K562 (cell line): ENCODE data around the gene KCNC3. TPM values are rescaled to one million over a fixed set of nuclear protein-coding genes. Genes with fewer than 3 reads are reported as not detected.

Source experiments
- CCAR2 ChIP-seq: fragments of 200-400 bp; formaldehyde crosslinking; IDR thresholded peaks from 2 replicates; pipeline ENCODE4 v1.6.1; 2017; ENCODE audit warnings: mild to moderate bottlenecking, low read depth, low read length
- HIVEP1 ChIP-seq: fragments of 250-450 bp; sonication (Bioruptor Pico); IDR thresholded peaks from 2 replicates; pipeline ENCODE4 v1.4.0; 2020; ENCODE audit warnings: mild to moderate bottlenecking
- KLF10 ChIP-seq: fragments of 250-450 bp; sonication (Bioruptor Pico); IDR thresholded peaks from 2 replicates; pipeline ENCODE4 v1.6.1; 2021; ENCODE audit warnings: matching md5 sums
- MTA3 ChIP-seq: fragments of 450-650 bp; formaldehyde crosslinking; IDR thresholded peaks from 2 replicates; pipeline ENCODE4 v1.6.1; 2017; ENCODE audit warnings: mild to moderate bottlenecking, borderline replicate concordance
- NCOA4 ChIP-seq: fragments of 450-650 bp; IDR thresholded peaks from 2 replicates; pipeline ENCODE4 v1.6.1; 2018; ENCODE audit warnings: mild to moderate bottlenecking; ENCODE audit not compliant: partially characterized antibody
- POLR2B ChIP-seq: fragments of 450-650 bp; IDR thresholded peaks from 2 replicates; pipeline ENCODE4 v1.6.1; 2018; ENCODE audit warnings: low read depth; ENCODE audit not compliant: partially characterized antibody
- RBFOX2 ChIP-seq: fragments of 200-400 bp; formaldehyde crosslinking; IDR thresholded peaks from 2 replicates; pipeline ENCODE4 v1.6.1; 2017; ENCODE audit warnings: low read depth, mild to moderate bottlenecking, low read length, moderate library complexity
- SMAD2 ChIP-seq: fragments of 150-350 bp; IDR thresholded peaks from 2 replicates; pipeline ENCODE4 v1.6.1; 2014; ENCODE audit warnings: low read depth, mild to moderate bottlenecking, low read length
- SREBF1 ChIP-seq: fragments of 150-350 bp; IDR thresholded peaks from 2 replicates; pipeline ENCODE4 v1.6.1; 2014; ENCODE audit warnings: antibody characterized with exemption, low read depth, low read length, borderline replicate concordance
- TAL1 ChIP-seq: fragments of 450-650 bp; IDR thresholded peaks from 2 replicates; pipeline ENCODE4 v1.6.1; 2016; ENCODE audit warnings: mild to moderate bottlenecking
- ZBTB34 ChIP-seq: fragments of 250-450 bp; sonication (Bioruptor Pico); IDR thresholded peaks from 2 replicates; pipeline ENCODE4 v1.8.0; 2021; ENCODE audit warnings: mild to moderate bottlenecking, moderate library complexity
- ZBTB5 ChIP-seq: fragments of 450-650 bp; IDR thresholded peaks from 2 replicates; pipeline ENCODE4 v1.6.1; 2017; ENCODE audit warnings: antibody characterized with exemption
- ZNF609 ChIP-seq: sonication (generic); formaldehyde crosslinking; IDR thresholded peaks from 2 replicates; pipeline ENCODE4 v1.8.1; 2023; ENCODE audit warnings: missing genetic modification reagents, mild to moderate bottlenecking, borderline replicate concordance
- polyA plus RNA-seq, 8 experiments: library from polyadenylated mRNA; depleted of rRNA in 4 of 8; stranded (reverse) in 5 of 8; unstranded in 3 of 8; fragments of >200 nt; fragmentation: Nextera tagmentation in 2 of 8; fragmentation: Illumina TruSeq in 1 of 8; extraction: Ambion mirVana in 2 of 8; extraction: Trizol in 1 of 8; gene quantifications; 2 replicates each; pipeline versions ENCODE4 v1.2.1 to v1.2.3, GENCODE V29; 2011 to 2014; ENCODE audit warnings: inconsistent platforms in 1 of 8, missing spikeins in 1 of 8
- total RNA-seq, 7 experiments: library from RNA; depleted of rRNA in 6 of 7; stranded (reverse); fragments of >200 nt in 6 of 7; fragmentation: Illumina TruSeq in 2 of 7; extraction: Trizol in 2 of 7; gene quantifications; 2 replicates each; pipeline versions ENCODE4 v1.2.1 to v1.2.3, GENCODE V29; 2011 to 2021; ENCODE audit warnings: low replicate concordance in 1 of 7
- TF ChIP-seq, protein P1 (sequence below): fragments of 250-450 bp; sonication (Bioruptor Pico); IDR thresholded peaks from 2 replicates; pipeline ENCODE4 v1.9.0; 2021; ENCODE audit warnings: mild to moderate bottlenecking, inconsistent platforms
- TF ChIP-seq, protein P2 (sequence below): sonication (generic); formaldehyde crosslinking; IDR thresholded peaks from 2 replicates; pipeline ENCODE4 v1.8.0; 2022; ENCODE audit warnings: mild to moderate bottlenecking, missing genetic modification reagents

Gene KCNC3
- total and polyA plus RNA-seq, 9 of the 15 experiments (the other 6 are each of a cell fraction or from before 2014, with no cell fraction given) = 0.03 to 26.2 (median 2.0) TPM

DNA sequence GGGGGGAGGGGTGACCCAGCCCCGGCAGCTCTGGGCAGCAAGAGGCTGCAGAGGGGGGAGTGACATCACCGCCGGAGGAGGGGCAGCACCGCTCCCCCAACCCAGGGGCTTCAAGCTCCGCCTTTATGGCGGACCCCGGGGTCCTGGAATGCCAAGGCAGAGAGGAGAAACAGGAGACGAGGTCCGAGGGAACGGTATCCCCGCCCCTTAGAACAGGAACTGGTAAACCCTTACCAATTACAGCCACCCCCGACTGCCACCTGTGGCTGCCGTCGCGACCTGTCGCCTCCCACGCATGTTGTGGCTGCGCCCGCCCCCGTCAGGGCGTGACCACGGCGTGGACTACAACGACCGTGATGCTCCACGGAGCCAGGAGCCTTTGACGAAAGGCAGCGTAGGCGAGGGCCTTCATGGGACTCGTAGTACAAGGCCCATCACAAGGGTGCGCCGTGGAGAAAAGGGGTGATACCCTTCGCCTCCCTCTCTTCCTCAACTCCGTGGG is 4.1 kb upstream of the KCNC3 start (continued):
- TF ChIP-seq ZBTB34 (CRISPR knock-in tag) (no peak), TAL1 (no peak), NCOA4 (no peak), ZBTB5 (no peak), POLR2B (no peak), KLF10 (no peak), ZNF609 (CRISPR knock-in tag) (no peak), HIVEP1 (CRISPR knock-in tag) (no peak), SMAD2 (no peak), CCAR2 (no peak), MTA3 (peak; percentile 16), SREBF1 (peak; percentile 65; the same call in 1 of the 2 replicates), RBFOX2 (no peak)
- TF ChIP-seq, protein P1, sequence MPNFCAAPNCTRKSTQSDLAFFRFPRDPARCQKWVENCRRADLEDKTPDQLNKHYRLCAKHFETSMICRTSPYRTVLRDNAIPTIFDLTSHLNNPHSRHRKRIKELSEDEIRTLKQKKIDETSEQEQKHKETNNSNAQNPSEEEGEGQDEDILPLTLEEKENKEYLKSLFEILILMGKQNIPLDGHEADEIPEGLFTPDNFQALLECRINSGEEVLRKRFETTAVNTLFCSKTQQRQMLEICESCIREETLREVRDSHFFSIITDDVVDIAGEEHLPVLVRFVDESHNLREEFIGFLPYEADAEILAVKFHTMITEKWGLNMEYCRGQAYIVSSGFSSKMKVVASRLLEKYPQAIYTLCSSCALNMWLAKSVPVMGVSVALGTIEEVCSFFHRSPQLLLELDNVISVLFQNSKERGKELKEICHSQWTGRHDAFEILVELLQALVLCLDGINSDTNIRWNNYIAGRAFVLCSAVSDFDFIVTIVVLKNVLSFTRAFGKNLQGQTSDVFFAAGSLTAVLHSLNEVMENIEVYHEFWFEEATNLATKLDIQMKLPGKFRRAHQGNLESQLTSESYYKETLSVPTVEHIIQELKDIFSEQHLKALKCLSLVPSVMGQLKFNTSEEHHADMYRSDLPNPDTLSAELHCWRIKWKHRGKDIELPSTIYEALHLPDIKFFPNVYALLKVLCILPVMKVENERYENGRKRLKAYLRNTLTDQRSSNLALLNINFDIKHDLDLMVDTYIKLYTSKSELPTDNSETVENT = no peak
- TF ChIP-seq, protein P2, sequence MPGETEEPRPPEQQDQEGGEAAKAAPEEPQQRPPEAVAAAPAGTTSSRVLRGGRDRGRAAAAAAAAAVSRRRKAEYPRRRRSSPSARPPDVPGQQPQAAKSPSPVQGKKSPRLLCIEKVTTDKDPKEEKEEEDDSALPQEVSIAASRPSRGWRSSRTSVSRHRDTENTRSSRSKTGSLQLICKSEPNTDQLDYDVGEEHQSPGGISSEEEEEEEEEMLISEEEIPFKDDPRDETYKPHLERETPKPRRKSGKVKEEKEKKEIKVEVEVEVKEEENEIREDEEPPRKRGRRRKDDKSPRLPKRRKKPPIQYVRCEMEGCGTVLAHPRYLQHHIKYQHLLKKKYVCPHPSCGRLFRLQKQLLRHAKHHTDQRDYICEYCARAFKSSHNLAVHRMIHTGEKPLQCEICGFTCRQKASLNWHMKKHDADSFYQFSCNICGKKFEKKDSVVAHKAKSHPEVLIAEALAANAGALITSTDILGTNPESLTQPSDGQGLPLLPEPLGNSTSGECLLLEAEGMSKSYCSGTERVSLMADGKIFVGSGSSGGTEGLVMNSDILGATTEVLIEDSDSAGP (CRISPR knock-in tag) = no peak
